Left cardiac atrium (tissue), 4 donors: ENCODE results near the gene PDE3B. TPM values are rescaled to one million over a fixed set of nuclear protein-coding genes. Genes with fewer than 3 reads are reported as not detected.
"Not testable (repeated sequence)": the region's sequence is repeated elsewhere in the genome, so short reads cannot be mapped to it uniquely, and the experiment has no call there.

Experiments used
- ATAC-seq, 2 donors: fragments of 200-7000 bp; cut with Tn5 transposase; one replicate each; pipeline ENCODE4 v1.9.1; 2020; ENCODE audit warnings: mild to moderate bottlenecking in 2 of 2, moderate library complexity in 2 of 2
- DNase-seq: peaks from one replicate; pipeline ENCODE4 v3.0.0-alpha.2; 2020
- intact Hi-C, 2 donors: fragments of 100-400 bp; cut with DNase I; formaldehyde crosslinking; loops; one replicate each; pipeline versions ENCODE4 v1.14.1 to v1.15.1; 2022 to 2023
- total RNA-seq, 2 donors: library from RNA; stranded (reverse); fragmentation: NEBNext Ultra II Directional; extraction: Animal tissue kit (Norgen Biotek cat#: 25700); gene quantifications; one replicate each; pipeline ENCODE4 v1.2.1, GENCODE V29; 2021
- donor health status: DM: no; HTN: yes; CAD: no.
- donor health status: DM: no; HTN: yes; CAD: no; lungs with severe emphysema.
- donor health status: DM: yes; HTN: yes; CAD: no.
- donor health status: Dilated cardiomyopathy.

PDE3B gene
- total RNA-seq, 2 donors from 2014 or later = 17.8 to 18.7 TPM

- DNase-seq (no peak), ATAC-seq (no peak)
- intact Hi-C loops = no loop called here
These were observed 25.2 kb downstream of the PDE3B start for GRCh38 chr11:14668731-14669301.

- ATAC-seq = no peak
- DNase-seq = no peak
- intact Hi-C loops = no loop called here
These were observed 25.9 kb downstream of the PDE3B start for GRCh38 chr11:14669499-14669898.

GRCh38 chr11:14669958-14670357 lies 26.4 kb downstream of the PDE3B start:
- intact Hi-C loops = no loop called here
- ATAC-seq (no peak), DNase-seq (no peak)

GRCh38 chr11:14672635-14673034 lies 29.0 kb downstream of the PDE3B start:
- intact Hi-C loops = no loop called here
- DNase-seq (no peak), ATAC-seq (no peak)

- ATAC-seq = no peak
- intact Hi-C loops = no loop called here
These were observed 29.8 kb downstream of the PDE3B start for GRCh38 chr11:14673421-14673820.

GRCh38 chr11:14673824-14674405 lies 30.3 kb downstream of the PDE3B start:
- DNase-seq (no peak), ATAC-seq (no peak)
- intact Hi-C loops = no loop called here

More at GRCh38 chr11:14673421-14673820, 29.8 kb downstream of the PDE3B start:
- no peak for DNase-seq

DNA sequence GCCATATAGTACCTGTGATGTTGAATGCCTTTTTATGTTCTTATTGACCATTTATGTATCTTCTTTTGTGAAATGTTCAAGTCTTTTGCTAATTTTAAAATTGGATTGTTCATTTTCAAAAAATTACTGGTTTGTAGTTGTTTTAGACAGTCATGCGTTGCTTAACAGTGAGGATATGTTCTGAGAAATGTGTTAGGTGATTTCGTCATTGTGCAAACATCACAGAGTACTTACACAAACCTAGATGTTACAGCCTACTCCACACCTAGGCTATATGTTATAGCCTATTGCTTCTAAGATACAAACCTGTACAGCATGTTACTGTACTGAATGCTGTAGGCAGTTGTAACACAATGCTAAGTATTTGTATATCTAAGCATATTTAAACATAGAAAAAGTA lies 32.5 kb downstream of the PDE3B start:
- intact Hi-C loops = no loop called here
- no peak for ATAC-seq

GRCh38 chr11:14677146-14677545 lies 33.5 kb downstream of the PDE3B start:
- intact Hi-C loops = no loop called here

More for the DNA sequence above, 32.5 kb downstream of the PDE3B start:
- no peak for DNase-seq

GRCh38 chr11:14678350-14678749 lies 34.7 kb downstream of the PDE3B start:
- DNase-seq (no peak), ATAC-seq (no peak)
- intact Hi-C loops = no loop called here

More at GRCh38 chr11:14677146-14677545, 33.5 kb downstream of the PDE3B start:
- DNase-seq = no peak
- ATAC-seq = no peak

DNA sequence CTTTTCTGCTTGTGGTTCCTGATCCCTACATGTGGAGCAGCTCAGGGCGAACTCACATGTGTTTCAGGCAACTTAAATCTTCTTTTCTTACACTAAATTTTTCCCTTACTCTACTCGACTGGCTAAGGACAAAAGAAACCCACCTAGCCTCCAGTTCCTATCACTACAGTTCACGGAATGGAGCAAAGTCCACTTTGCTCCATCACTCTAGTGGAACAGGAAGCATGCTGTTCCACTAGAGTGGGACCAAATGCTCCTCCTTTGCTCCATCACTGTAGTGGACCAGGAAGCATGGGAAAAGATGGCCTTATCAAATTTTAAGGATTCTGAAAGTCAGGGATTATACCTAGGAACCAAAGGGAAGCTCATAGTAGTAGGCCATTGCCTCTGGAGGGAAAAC lies 36.1 kb downstream of the PDE3B start:
- no peak for ATAC-seq
- DNase-seq = no peak

DNA sequence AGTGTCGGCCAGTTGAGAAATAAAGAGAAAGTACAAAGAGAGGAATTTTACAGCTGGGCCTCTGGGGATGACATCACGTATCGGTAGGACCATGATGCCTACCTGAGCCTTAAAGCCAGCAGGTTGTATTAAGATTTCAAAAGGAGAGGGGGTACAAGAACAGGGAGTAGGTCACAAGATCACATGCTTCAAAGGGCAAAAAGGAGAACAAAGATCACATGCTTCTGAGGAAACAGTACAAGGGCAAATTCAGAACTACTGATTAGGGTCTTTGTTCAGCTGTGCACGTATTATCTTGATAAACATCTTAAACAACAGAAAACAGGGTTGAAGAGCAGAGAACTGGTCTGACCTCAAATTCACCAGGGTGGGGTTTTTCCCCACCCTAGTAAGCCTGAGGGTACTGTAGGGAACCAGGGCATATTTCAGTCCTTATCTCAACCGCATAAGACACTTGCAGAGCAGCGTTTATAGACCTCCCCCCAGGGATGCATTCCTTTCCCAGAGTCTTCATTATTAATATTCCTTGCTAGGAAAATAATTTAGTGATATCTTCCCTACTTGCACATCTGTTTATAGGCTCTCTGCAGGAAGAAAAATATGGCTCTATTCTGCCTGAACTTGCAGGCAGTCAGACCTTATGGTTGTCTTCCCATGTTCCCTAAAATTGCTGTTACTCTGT lies 40.8 kb downstream of the PDE3B start:
- intact Hi-C loops, DNase-seq, ATAC-seq: not testable (repeated sequence)

More for the DNA sequence above, 36.1 kb downstream of the PDE3B start:
- intact Hi-C loops = no loop called here

GRCh38 chr11:14687456-14687855 lies 43.9 kb downstream of the PDE3B start:
- intact Hi-C loops = no loop called here
- ATAC-seq (no peak), DNase-seq (no peak)

DNA sequence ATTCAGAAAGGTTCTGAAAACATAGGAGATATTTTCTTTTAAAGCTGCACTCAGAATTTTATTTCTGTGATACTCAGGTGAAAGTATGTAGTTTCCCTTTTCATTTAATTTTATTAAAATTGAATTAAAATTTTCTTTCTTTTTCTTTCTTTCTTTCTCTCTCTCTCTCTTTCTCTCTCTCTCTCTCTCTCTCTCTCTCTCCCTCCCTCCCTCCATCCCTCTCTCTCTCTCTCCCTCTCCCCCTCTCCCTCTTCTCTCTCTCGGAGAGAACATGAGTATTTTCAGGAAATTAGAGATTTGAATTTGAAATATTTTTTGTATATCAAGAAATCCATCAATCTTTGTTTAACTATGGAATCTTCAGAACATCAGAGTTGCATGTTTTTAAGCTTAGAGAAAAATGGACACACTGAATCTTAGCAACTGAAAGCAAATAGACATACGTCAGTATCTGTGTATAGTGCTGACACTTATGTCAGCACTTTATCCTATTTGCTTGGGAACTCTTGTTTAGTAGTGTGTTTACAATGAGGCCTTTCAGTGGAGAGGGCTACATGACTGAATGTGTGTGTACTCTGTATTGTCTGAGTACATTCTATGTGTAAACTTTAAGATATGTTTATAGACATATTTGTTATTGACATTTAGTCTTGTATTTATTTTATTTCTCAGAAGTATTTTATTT lies 44.5 kb downstream of the PDE3B start:
- intact Hi-C loops = no loop called here
- DNase-seq (no peak), ATAC-seq (no peak)

DNA sequence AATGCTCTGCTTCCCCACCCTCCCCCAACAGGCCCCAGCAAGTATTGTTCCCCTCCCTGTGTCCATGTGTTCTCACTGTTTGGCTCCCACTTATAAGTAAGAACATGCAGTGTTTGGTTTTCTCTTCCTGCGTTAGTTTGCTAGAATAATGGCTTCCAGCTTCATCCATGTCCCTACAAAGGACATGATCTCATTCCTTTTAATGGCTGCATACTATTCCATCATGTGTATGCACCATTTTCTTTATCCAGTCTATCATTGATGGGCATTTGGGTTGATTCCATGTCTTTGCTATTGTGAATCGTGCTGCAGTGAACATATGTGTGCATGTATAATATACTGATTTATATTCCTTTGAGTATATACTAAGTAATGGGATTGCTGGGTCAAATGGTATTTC lies 52.1 kb downstream of the PDE3B start:
- intact Hi-C loops, ATAC-seq, DNase-seq: not testable (repeated sequence)

GRCh38 chr11:14698771-14699170 lies 55.2 kb downstream of the PDE3B start:
- no peak for ATAC-seq
- intact Hi-C loops = no loop called here
- no peak for DNase-seq

GRCh38 chr11:14700593-14700992 lies 57.0 kb downstream of the PDE3B start:
- ATAC-seq (no peak), DNase-seq (no peak)
- intact Hi-C loops = no loop called here

DNA sequence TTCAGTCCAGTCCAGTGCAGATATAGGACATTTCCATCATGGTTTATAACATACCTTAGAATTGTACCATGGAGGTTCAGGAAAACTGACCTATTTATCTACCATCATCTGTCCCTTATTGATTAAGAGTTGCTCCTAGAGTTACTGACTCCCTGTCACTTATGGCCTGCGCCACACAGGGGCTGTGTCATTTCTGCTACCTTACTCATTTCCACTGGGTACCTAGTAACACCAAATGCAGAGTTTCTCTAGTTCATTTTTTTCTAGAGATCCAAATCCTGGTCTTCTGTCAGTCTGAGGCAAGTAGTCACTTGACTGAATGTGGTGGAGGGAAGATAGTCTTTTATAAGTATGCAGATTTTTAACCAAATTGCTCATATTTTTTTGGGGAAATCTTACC lies 59.2 kb downstream of the PDE3B start:
- intact Hi-C loops = no loop called here
- no peak for ATAC-seq
- DNase-seq = no peak

GRCh38 chr11:14703731-14704130 lies 60.1 kb downstream of the PDE3B start:
- intact Hi-C loops = no loop called here
- no peak for ATAC-seq
- no peak for DNase-seq

DNA sequence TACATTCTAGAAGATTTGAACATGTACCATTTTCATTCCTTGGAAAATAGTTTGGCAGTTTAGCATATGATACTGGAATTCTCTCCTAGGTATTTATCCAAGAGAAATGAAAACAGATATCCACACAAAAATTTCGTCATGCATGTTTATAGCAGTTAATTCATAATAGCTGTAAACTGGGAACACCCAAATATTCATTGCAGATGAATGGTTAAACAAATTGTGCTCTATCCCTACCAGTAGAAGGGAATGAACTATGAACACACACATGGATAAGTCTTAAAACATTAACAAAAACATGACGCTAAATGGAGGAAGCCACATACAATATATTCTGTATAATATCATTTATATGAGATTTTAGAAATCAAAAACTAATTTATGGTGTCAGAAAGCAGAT lies 61.5 kb downstream of the PDE3B start:
- DNase-seq = no peak
- intact Hi-C loops = no loop called here
- ATAC-seq = no peak
